K562 (cell line): ENCODE results near the gene PDE6D. TPM values are rescaled to one million over a fixed set of nuclear protein-coding genes. Genes with fewer than 3 reads are reported as not detected.

Experiments used
- ATAC-seq: fragments of 200-7000 bp; cut with Tn5 transposase; 3 replicates; pipeline ENCODE4 v1.9.1; 2020; ENCODE audit warnings: moderate library complexity
- BruUV-seq: library from RNA; stranded (reverse); fragments of 400-500 nt; replicated peaks from 2 replicates; lab custom pipeline; 2021; lab: Mats Ljungman, UMichigan
- CTCF ChIA-PET: fragments of 300-600 bp; formaldehyde crosslinking; extraction: SDS; loops from one replicate; lab custom pipeline; 2021; ENCODE audit warnings: low intra/inter-chr PET ratio; lab: Yijun Ruan, JAX
- POLR2A ChIA-PET: fragments of 300-600, 350-650 bp; sonication (Branson Sonifier 250); formaldehyde crosslinking; extraction: SDS; loops from one replicate; lab custom pipeline; 2021; ENCODE audit warnings: antibody characterized with exemption, inconsistent platforms; lab: Yijun Ruan, JAX
- DNase-seq, 4 experiments: peaks; one replicate each; pipeline versions ENCODE4 v3.0.0 to v3.0.0-alpha.2; 2011 to 2018; ENCODE audit warnings: low spot score in 3 of 4, mixed read lengths in 3 of 4; ENCODE audit errors: extremely low read depth in 1 of 4
- FAIRE-seq: peaks from 2 replicates; lab custom pipeline; 2011; peaks lifted over from hg19 to GRCh38; lab: Jason Lieb, UNC
- H2AFZ ChIP-seq: 2 replicates; pipeline ENCODE4 v1.6.0; 2011; ENCODE audit warnings: low read depth, low read length, control low read depth, inconsistent platforms
- H3K27ac ChIP-seq: fragments of 200-600 bp; 3 replicates; pipeline ENCODE4 v1.8.0; 2011; ENCODE audit warnings: low read depth, mild to moderate bottlenecking, control low read depth, inconsistent platforms, low read length, moderate library complexity, mixed read lengths; ENCODE audit errors: extremely low read depth
- H3K27me3 ChIP-seq, 2 experiments: fragments of 300-600 bp in 1 of 2; 2 replicates in 1 of 2; 3 replicates in 1 of 2; pipeline versions ENCODE4 v1.6.0 to v1.8.0; 2011; ENCODE audit warnings: inconsistent platforms in 2 of 2, low read length in 2 of 2, mild to moderate bottlenecking in 1 of 2, mixed read lengths in 1 of 2, moderate library complexity in 1 of 2; ENCODE audit not compliant: control insufficient read depth in 2 of 2, insufficient read depth in 2 of 2
- H3K36me3 ChIP-seq: fragments of 300-600 bp; 3 replicates; pipeline ENCODE4 v1.8.0; 2011; ENCODE audit warnings: mild to moderate bottlenecking, low read length, inconsistent platforms; ENCODE audit not compliant: control insufficient read depth, insufficient read depth
- H3K4me1 ChIP-seq, 2 experiments: fragments of 200-600 bp in 1 of 2; replicated peaks in 1 of 2; 2 replicates in 1 of 2; 3 replicates in 1 of 2; pipeline versions ENCODE4 v1.5.1 to v1.8.0; 2011; ENCODE audit warnings: inconsistent platforms in 2 of 2, low read length in 2 of 2, mild to moderate bottlenecking in 1 of 2, mixed read lengths in 1 of 2, moderate library complexity in 1 of 2; ENCODE audit not compliant: control insufficient read depth in 2 of 2, insufficient read depth in 2 of 2
- H3K4me2 ChIP-seq: 2 replicates; pipeline ENCODE4 v1.6.1; 2011; ENCODE audit warnings: low read length, control low read depth, inconsistent platforms, mixed read lengths; ENCODE audit not compliant: insufficient read depth
- H3K4me3 ChIP-seq: fragments of 200-600 bp; sonication (generic), shearing (Covaris generic); 2 replicates; pipeline ENCODE4 v1.5.1; 2016; ENCODE audit warnings: control low read depth, inconsistent platforms
- H3K79me2 ChIP-seq: fragments of 200-600 bp; 3 replicates; pipeline ENCODE4 v1.8.0; 2011; ENCODE audit warnings: low read length, inconsistent platforms; ENCODE audit not compliant: control insufficient read depth, insufficient read depth
- H3K9ac ChIP-seq, 2 experiments: 2 replicates each; pipeline versions ENCODE4 v1.6.0 to v1.6.1; 2011; ENCODE audit warnings: low read depth in 2 of 2, low read length in 2 of 2, control low read depth in 1 of 2, inconsistent platforms in 1 of 2, mild to moderate bottlenecking in 1 of 2, mixed read lengths in 1 of 2; ENCODE audit not compliant: insufficient read depth in 1 of 2
- H3K9me1 ChIP-seq: one replicate; pipeline ENCODE4 v1.6.0; 2011; ENCODE audit warnings: inconsistent platforms, mild to moderate bottlenecking, low read length, moderate library complexity; ENCODE audit not compliant: control insufficient read depth, insufficient read depth
- H3K9me3 ChIP-seq: replicated peaks from 2 replicates; pipeline ENCODE4 v1.5.1; 2011; ENCODE audit warnings: low read depth, low read length, inconsistent platforms; ENCODE audit not compliant: control insufficient read depth, insufficient read depth
- H4K20me1 ChIP-seq: replicated peaks from 2 replicates; pipeline ENCODE4 v1.6.1; 2011; ENCODE audit warnings: low read length, inconsistent platforms, mixed read lengths; ENCODE audit not compliant: control insufficient read depth, insufficient read depth
- ASH1L ChIP-seq: fragments of 450-650 bp; IDR thresholded peaks from 2 replicates; pipeline ENCODE4 v1.6.1; 2018; ENCODE audit warnings: borderline replicate concordance, mild to moderate bottlenecking, low read depth; ENCODE audit not compliant: partially characterized antibody
- ATF7 ChIP-seq: fragments of 450-650 bp; IDR thresholded peaks from 2 replicates; pipeline ENCODE4 v1.7.1; 2014; ENCODE audit warnings: mild to moderate bottlenecking, moderate library complexity
- CBFA2T2 ChIP-seq: fragments of 450-650 bp; conservative IDR thresholded peaks from 2 replicates; pipeline ENCODE4 v1.6.1; 2017; ENCODE audit warnings: mild to moderate bottlenecking
- HNRNPK ChIP-seq: fragments of 200-400 bp; formaldehyde crosslinking; IDR thresholded peaks from one replicate; pipeline ENCODE4 v1.6.1; 2018; ENCODE audit warnings: mild to moderate bottlenecking, low read depth, low read length; ENCODE audit not compliant: poor library complexity, severe bottlenecking
- HNRNPUL1 ChIP-seq: fragments of 200-400 bp; formaldehyde crosslinking; IDR thresholded peaks from 2 replicates; pipeline ENCODE4 v1.6.1; 2017; ENCODE audit warnings: low read length
- RBM25 ChIP-seq: fragments of 200-400 bp; formaldehyde crosslinking; IDR thresholded peaks from 2 replicates; pipeline ENCODE4 v1.6.1; 2018; ENCODE audit warnings: low read length, low read depth, moderate library complexity; ENCODE audit not compliant: severe bottlenecking
- XRCC4 ChIP-seq: IDR thresholded peaks from one replicate; pipeline ENCODE4 v1.6.1; 2011; ENCODE audit not compliant: insufficient read depth, insufficient read length; ENCODE audit errors: extremely low read depth
- ZNF384 ChIP-seq: IDR thresholded peaks from 2 replicates; pipeline ENCODE4 v1.6.1; 2012; ENCODE audit warnings: low read depth, low read length, improper control_type of control experiment
- ZNF589 ChIP-seq: fragments of 200-800 bp; sonication (Bioruptor generic); IDR thresholded peaks from 2 replicates; pipeline ENCODE4 v1.6.1; 2016; ENCODE audit warnings: low read depth, missing genetic modification characterization, missing compliant biosample characterization
- WGBS: fragments of 100-300 bp; shearing (Covaris generic); methylation state at CpG from one replicate; pipeline ENCODE4 v1.1.6; 2016; ENCODE audit warnings: low coverage, mixed read lengths; ENCODE audit not compliant: insufficient coverage; ENCODE audit errors: missing lambda C conversion rate; 5-methylcytosine and 5-hydroxymethylcytosine counted together
- in situ Hi-C: fragments of 300-500 bp; cut with MboI; formaldehyde crosslinking; loops from 4 replicates; pipeline ENCODE4 v1.15.0; 2018; ENCODE audit warnings: inconsistent platforms, mixed read lengths
- intact Hi-C: fragments of 100-400 bp; cut with micrococcal nuclease; formaldehyde crosslinking; loops from 2 replicates; pipeline ENCODE4 v1.14.2; 2022
- polyA plus RNA-seq, 8 experiments: library from polyadenylated mRNA; depleted of rRNA in 4 of 8; stranded (reverse) in 5 of 8; unstranded in 3 of 8; fragments of >200 nt; fragmentation: Nextera tagmentation in 2 of 8; fragmentation: Illumina TruSeq in 1 of 8; extraction: Ambion mirVana in 2 of 8; extraction: Trizol in 1 of 8; gene quantifications; 2 replicates each; pipeline versions ENCODE4 v1.2.1 to v1.2.3, GENCODE V29; 2011 to 2014; ENCODE audit warnings: inconsistent platforms in 1 of 8, missing spikeins in 1 of 8
- total RNA-seq, 7 experiments: library from RNA; depleted of rRNA in 6 of 7; stranded (reverse); fragments of >200 nt in 6 of 7; fragmentation: Illumina TruSeq in 2 of 7; extraction: Trizol in 2 of 7; gene quantifications; 2 replicates each; pipeline versions ENCODE4 v1.2.1 to v1.2.3, GENCODE V29; 2011 to 2021; ENCODE audit warnings: low replicate concordance in 1 of 7
- TF ChIP-seq, protein P1 (sequence below): fragments of 250-450 bp; sonication (Bioruptor Pico); IDR thresholded peaks from 2 replicates; pipeline ENCODE4 v1.5.0; 2021
- TF ChIP-seq, protein P2 (sequence below): sonication (generic); formaldehyde crosslinking; IDR thresholded peaks from 2 replicates; pipeline ENCODE4 v1.9.0; 2022; ENCODE audit warnings: mild to moderate bottlenecking, missing genetic modification reagents
- TF ChIP-seq, protein P3 (sequence below): fragments of 250-450 bp; sonication (Bioruptor Pico); IDR thresholded peaks from 2 replicates; pipeline ENCODE4 v1.8.0; 2022; ENCODE audit warnings: moderate library complexity, mild to moderate bottlenecking, inconsistent platforms
- TF ChIP-seq, protein P4 (sequence below): IDR thresholded peaks from 2 replicates; pipeline ENCODE4 v1.6.1; 2016; ENCODE audit warnings: missing genetic modification characterization, missing compliant biosample characterization
- TF ChIP-seq, protein P5 (sequence below): sonication (generic); formaldehyde crosslinking; IDR thresholded peaks from 2 replicates; pipeline ENCODE4 v1.5.0; 2020; ENCODE audit warnings: missing genetic modification reagents

PDE6D gene
- total and polyA plus RNA-seq, 9 of the 15 experiments (the other 6 are each of a cell fraction or from before 2014, with no cell fraction given): 0.65 to 11.6 (median 7.0) TPM

DNA sequence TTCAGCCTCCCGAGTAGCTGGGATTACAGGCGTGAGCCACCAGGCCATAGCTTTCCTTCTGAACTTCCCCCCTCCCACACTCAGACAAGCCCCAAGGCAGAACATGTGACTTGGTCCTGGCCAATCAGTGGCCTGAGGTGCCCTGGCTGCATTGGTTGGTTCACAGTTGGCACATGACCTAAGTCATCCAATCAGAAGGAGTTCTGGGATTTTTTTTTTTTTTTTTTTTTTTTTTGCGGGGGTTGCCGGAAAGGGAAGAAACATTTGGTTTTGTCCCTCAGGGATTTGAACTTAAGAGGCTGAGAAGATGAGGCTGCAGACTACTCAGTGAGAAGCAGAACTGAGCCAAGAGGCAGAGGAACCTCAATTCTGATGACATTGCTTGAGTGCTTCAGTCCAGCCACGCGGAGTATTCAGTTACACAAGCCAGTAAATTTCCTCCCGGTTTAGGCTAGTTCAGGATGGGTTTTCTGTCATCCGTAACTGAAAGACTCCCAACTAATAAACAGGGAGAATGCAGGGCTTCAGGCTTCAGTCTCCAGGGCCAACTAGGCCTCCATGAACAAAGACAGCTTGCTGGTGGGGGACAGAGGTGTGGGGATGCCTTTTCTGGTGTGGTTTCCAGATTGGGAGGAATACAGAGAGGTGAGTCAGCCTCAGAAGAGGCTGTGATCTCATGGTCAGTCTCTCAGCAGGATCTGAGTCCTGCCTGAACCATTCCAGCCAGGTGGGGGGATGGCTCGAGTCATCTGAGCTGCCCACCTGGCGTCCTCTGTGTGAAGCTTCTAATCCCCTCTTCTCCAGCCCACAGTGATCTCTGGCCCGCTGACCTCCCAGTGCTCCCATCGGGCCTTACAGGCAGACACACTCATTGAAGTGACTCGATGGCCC lies 63.6 kb downstream of the PDE6D start:
- FAIRE-seq: no peak
- BruUV-seq: no TSS peak
- H3K4me2 ChIP-seq: no peak overlapping the region
- H3K9me3 ChIP-seq: no peaks in the 10 kb centered on the region
- intact Hi-C loops: loop anchor here (2.0 kb wide), 1 partner anchor 69 kb away; the partner anchor contains the start of gene COPS7B
- H3K9me1 ChIP-seq: no peaks in the 10 kb centered on the region
- in situ Hi-C loops: no loop called here
- ChIA-PET POLR2A (interaction anchor here (1.2 kb wide), 1 partner anchor 11 kb away, joined by 6 read pairs; no protein-coding TSS in a partner anchor), CTCF (interaction anchor here (0.6 to 4.1 kb wide), 2 partner anchors 14 to 40 kb away, joined by 4 to 45 read pairs; no protein-coding TSS in a partner anchor)
- no peak overlapping the region for H3K9ac ChIP-seq
- peaks cover 7% of the 10 kb centered on the region; the same call in 1 of the 3 replicates for H3K36me3 ChIP-seq
- no peak overlapping the region for H2AFZ ChIP-seq
- H3K27me3 ChIP-seq: no peaks in the 10 kb centered on the region
- peaks cover 16% of the 10 kb centered on the region for H4K20me1 ChIP-seq
- DNase-seq: peak; percentile 44 to 68 (median 53)
- H3K4me1 ChIP-seq: peaks cover 20 to 34% of the 10 kb centered on the region in 2 experiments; a peak in 4 of 5 replicates
- peaks cover 3% of the 10 kb centered on the region for H3K79me2 ChIP-seq
- no peak overlapping the region for H3K4me3 ChIP-seq
- ATAC-seq: no peak
- H3K27ac ChIP-seq: no peak overlapping the region
- 72% methylated on average over 8 of the region's 13 CpGs for WGBS
- TF ChIP-seq RBM25: peak; percentile 41
- TF ChIP-seq, protein P1, sequence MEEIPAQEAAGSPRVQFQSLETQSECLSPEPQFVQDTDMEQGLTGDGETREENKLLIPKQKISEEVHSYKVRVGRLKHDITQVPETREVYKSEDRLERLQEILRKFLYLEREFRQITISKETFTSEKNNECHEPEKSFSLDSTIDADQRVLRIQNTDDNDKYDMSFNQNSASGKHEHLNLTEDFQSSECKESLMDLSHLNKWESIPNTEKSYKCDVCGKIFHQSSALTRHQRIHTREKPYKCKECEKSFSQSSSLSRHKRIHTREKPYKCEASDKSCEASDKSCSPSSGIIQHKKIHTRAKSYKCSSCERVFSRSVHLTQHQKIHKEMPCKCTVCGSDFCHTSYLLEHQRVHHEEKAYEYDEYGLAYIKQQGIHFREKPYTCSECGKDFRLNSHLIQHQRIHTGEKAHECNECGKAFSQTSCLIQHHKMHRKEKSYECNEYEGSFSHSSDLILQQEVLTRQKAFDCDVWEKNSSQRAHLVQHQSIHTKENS (CRISPR knock-in tag): no peak
- no peak for TF ChIP-seq HNRNPUL1
- peak; percentile 37 for TF ChIP-seq ASH1L
- no peak for TF ChIP-seq ZNF589
- TF ChIP-seq, protein P2, sequence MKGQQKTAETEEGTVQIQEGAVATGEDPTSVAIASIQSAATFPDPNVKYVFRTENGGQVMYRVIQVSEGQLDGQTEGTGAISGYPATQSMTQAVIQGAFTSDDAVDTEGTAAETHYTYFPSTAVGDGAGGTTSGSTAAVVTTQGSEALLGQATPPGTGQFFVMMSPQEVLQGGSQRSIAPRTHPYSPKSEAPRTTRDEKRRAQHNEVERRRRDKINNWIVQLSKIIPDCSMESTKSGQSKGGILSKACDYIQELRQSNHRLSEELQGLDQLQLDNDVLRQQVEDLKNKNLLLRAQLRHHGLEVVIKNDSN (CRISPR knock-in tag): peak; percentile 90
- 0 out of 2 replicates have a peak, but pooled peaks have one; percentile 13 for TF ChIP-seq CBFA2T2
- TF ChIP-seq ZNF384: peak; percentile 82
- TF ChIP-seq, protein P3, sequence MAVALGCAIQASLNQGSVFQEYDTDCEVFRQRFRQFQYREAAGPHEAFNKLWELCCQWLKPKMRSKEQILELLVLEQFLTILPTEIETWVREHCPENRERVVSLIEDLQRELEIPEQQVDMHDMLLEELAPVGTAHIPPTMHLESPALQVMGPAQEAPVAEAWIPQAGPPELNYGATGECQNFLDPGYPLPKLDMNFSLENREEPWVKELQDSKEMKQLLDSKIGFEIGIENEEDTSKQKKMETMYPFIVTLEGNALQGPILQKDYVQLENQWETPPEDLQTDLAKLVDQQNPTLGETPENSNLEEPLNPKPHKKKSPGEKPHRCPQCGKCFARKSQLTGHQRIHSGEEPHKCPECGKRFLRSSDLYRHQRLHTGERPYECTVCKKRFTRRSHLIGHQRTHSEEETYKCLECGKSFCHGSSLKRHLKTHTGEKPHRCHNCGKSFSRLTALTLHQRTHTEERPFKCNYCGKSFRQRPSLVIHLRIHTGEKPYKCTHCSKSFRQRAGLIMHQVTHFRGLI (CRISPR knock-in tag): no peak
- no peak for TF ChIP-seq ATF7
- TF ChIP-seq HNRNPK: no peak
- TF ChIP-seq XRCC4: no peak
- TF ChIP-seq, protein P4, sequence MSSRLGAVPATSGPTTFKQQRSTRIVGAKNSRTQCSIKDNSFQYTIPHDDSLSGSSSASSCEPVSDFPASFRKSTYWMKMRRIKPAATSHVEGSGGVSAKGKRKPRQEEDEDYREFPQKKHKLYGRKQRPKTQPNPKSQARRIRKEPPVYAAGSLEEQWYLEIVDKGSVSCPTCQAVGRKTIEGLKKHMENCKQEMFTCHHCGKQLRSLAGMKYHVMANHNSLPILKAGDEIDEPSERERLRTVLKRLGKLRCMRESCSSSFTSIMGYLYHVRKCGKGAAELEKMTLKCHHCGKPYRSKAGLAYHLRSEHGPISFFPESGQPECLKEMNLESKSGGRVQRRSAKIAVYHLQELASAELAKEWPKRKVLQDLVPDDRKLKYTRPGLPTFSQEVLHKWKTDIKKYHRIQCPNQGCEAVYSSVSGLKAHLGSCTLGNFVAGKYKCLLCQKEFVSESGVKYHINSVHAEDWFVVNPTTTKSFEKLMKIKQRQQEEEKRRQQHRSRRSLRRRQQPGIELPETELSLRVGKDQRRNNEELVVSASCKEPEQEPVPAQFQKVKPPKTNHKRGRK (tag): no peak
- TF ChIP-seq, protein P5, sequence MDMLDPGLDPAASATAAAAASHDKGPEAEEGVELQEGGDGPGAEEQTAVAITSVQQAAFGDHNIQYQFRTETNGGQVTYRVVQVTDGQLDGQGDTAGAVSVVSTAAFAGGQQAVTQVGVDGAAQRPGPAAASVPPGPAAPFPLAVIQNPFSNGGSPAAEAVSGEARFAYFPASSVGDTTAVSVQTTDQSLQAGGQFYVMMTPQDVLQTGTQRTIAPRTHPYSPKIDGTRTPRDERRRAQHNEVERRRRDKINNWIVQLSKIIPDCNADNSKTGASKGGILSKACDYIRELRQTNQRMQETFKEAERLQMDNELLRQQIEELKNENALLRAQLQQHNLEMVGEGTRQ (CRISPR knock-in tag): peak; percentile 79
